ENCODE data around the gene IQGAP2.
"Not testable (repeated sequence)": the region's sequence is repeated elsewhere in the genome, so short reads cannot be mapped to it uniquely, and the experiment has no call there.

Gene IQGAP2

GRCh38 chr5:76514292-76514691, 111.2 kb downstream of the IQGAP2 start:
- TF ChIP-seq EZH2phosphoT487 (IDR thresholded peaks at IDR 0.05; ENCODE audit: borderline replicate concordance, low read length) (no peak), CTCF (IDR thresholded peaks at IDR 0.05; ENCODE audit: low read depth, low read length, poor library complexity, severe bottlenecking) (no peak)
- Histone ChIP-seq H3K4me3 (ENCODE audit: low read length) (no peak overlapping the region), H3K36me3 (ENCODE audit: control insufficient read depth, low read length) (no peaks in the 10 kb centered on the region), H3K9me3 (ENCODE audit: control insufficient read depth, insufficient read depth, low read length) (no peaks in the 10 kb centered on the region), H3K27me3 (ENCODE audit: control insufficient read depth, low read length) (no peaks in the 10 kb centered on the region), H4K20me1 (ENCODE audit: control insufficient read depth, insufficient read depth, low read depth, low read length) (no peaks in the 10 kb centered on the region), H3F3A (ENCODE audit: control insufficient read depth, insufficient read depth) (no peaks in the 10 kb centered on the region), H3K27ac (ENCODE audit: low read depth, low read length) (no peak overlapping the region), H3K4me2 (ENCODE audit: low read length) (no peak overlapping the region), H3K79me2 (ENCODE audit: control insufficient read depth, low read length) (peaks cover 4% of the 10 kb centered on the region; the same call in 1 of the 2 replicates), H3K9me2 (replicated peaks; ENCODE audit: control insufficient read depth, low read length) (no peaks in the 10 kb centered on the region), H3K4me1 (ENCODE audit: control insufficient read depth, low read length) (no peaks in the 10 kb centered on the region)

GRCh38 chr5:76514713-76515112, 111.6 kb downstream of the IQGAP2 start:
- no peaks in the 10 kb centered on the region for H3K4me1 ChIP-seq (ENCODE audit: control insufficient read depth, low read length)

GRCh38 chr5:76517334-76517733, 114.2 kb downstream of the IQGAP2 start:
- no peaks in the 10 kb centered on the region for H3F3A ChIP-seq (ENCODE audit: control insufficient read depth, insufficient read depth)
- H3K9me3 ChIP-seq (ENCODE audit: control insufficient read depth, insufficient read depth, low read length): no peaks in the 10 kb centered on the region
- no peak overlapping the region for H3K27ac ChIP-seq (ENCODE audit: low read depth, low read length)
- peaks cover 10% of the 10 kb centered on the region; the same call in 1 of the 2 replicates for H3K79me2 ChIP-seq (ENCODE audit: control insufficient read depth, low read length)
- H3K36me3 ChIP-seq (ENCODE audit: control insufficient read depth, low read length): no peaks in the 10 kb centered on the region
- H3K4me2 ChIP-seq (ENCODE audit: low read length): no peak overlapping the region
- TF ChIP-seq CTCF (IDR thresholded peaks at IDR 0.05; ENCODE audit: low read depth, low read length, poor library complexity, severe bottlenecking) (no peak), EZH2phosphoT487 (IDR thresholded peaks at IDR 0.05; ENCODE audit: borderline replicate concordance, low read length) (no peak)
- H4K20me1 ChIP-seq (ENCODE audit: control insufficient read depth, insufficient read depth, low read depth, low read length): no peaks in the 10 kb centered on the region
- H3K4me1 ChIP-seq (ENCODE audit: control insufficient read depth, low read length): no peaks in the 10 kb centered on the region
- no peak overlapping the region for H3K4me3 ChIP-seq (ENCODE audit: low read length)
- no peaks in the 10 kb centered on the region for H3K27me3 ChIP-seq (ENCODE audit: control insufficient read depth, low read length)
- no peaks in the 10 kb centered on the region for H3K9me2 ChIP-seq (replicated peaks; ENCODE audit: control insufficient read depth, low read length)

More at GRCh38 chr5:76514713-76515112, 111.6 kb downstream of the IQGAP2 start:
- TF ChIP-seq CTCF (IDR thresholded peaks at IDR 0.05; ENCODE audit: low read depth, low read length, poor library complexity, severe bottlenecking) (no peak), EZH2phosphoT487 (IDR thresholded peaks at IDR 0.05; ENCODE audit: borderline replicate concordance, low read length) (no peak)
- no peaks in the 10 kb centered on the region for H3K9me2 ChIP-seq (replicated peaks; ENCODE audit: control insufficient read depth, low read length)
- H3F3A ChIP-seq (ENCODE audit: control insufficient read depth, insufficient read depth): no peaks in the 10 kb centered on the region
- H4K20me1 ChIP-seq (ENCODE audit: control insufficient read depth, insufficient read depth, low read depth, low read length): no peaks in the 10 kb centered on the region
- H3K79me2 ChIP-seq (ENCODE audit: control insufficient read depth, low read length): peaks cover 4% of the 10 kb centered on the region; the same call in 1 of the 2 replicates
- no peak overlapping the region for H3K27ac ChIP-seq (ENCODE audit: low read depth, low read length)
- H3K9me3 ChIP-seq (ENCODE audit: control insufficient read depth, insufficient read depth, low read length): no peaks in the 10 kb centered on the region
- no peak overlapping the region for H3K4me3 ChIP-seq (ENCODE audit: low read length)
- H3K27me3 ChIP-seq (ENCODE audit: control insufficient read depth, low read length): no peaks in the 10 kb centered on the region
- no peak overlapping the region for H3K4me2 ChIP-seq (ENCODE audit: low read length)
- no peaks in the 10 kb centered on the region for H3K36me3 ChIP-seq (ENCODE audit: control insufficient read depth, low read length)

- not testable (repeated sequence) for H3K27ac ChIP-seq (ENCODE audit: low read depth, low read length); H3K4me2 ChIP-seq (ENCODE audit: low read length); H3K9me3 ChIP-seq (ENCODE audit: control insufficient read depth, insufficient read depth, low read length); H3K4me1 ChIP-seq (ENCODE audit: control insufficient read depth, low read length); H3K4me3 ChIP-seq (ENCODE audit: low read length); H3K9me2 ChIP-seq (replicated peaks; ENCODE audit: control insufficient read depth, low read length); H3K36me3 ChIP-seq (ENCODE audit: control insufficient read depth, low read length); H4K20me1 ChIP-seq (ENCODE audit: control insufficient read depth, insufficient read depth, low read depth, low read length); H3K27me3 ChIP-seq (ENCODE audit: control insufficient read depth, low read length); H3F3A ChIP-seq (ENCODE audit: control insufficient read depth, insufficient read depth)
- peaks cover 13% of the 10 kb centered on the region; the same call in 1 of the 2 replicates for H3K79me2 ChIP-seq (ENCODE audit: control insufficient read depth, low read length)
Measured at GRCh38 chr5:76518246-76518645, 115.2 kb downstream of the IQGAP2 start.

Data from DOHH2 (cell line).